ENCODE results near the gene RBMS1. TPM values are rescaled to one million over a fixed set of nuclear protein-coding genes. Genes with fewer than 3 reads are reported as not detected.

The RBMS1 gene
- total RNA-seq, 2 donors from 2014 or later, result 18.8 to 22.8 TPM

GRCh38 chr2:160431441-160431840, 62.2 kb downstream of the RBMS1 start:
- intact Hi-C loops (cut with DNase I), result no loop called here
- DNase-seq (ENCODE audit: low spot score), result no peak
- H3K4me1 ChIP-seq (replicated peaks), result no peaks in the 10 kb centered on the region
- H3K27ac ChIP-seq, result no peak overlapping the region
- no peaks in the 10 kb centered on the region for H3K9me3 ChIP-seq
- TF ChIP-seq POLR2AphosphoS5 (IDR thresholded peaks at IDR 0.05) (no peak), POLR2A (IDR thresholded peaks at IDR 0.05) (no peak), CTCF (IDR thresholded peaks at IDR 0.05) (no peak)
- 98% methylated on average over 1 of the region's 1 CpG for WGBS
- H3K4me3 ChIP-seq, result no peak overlapping the region
- H3K36me3 ChIP-seq, result no peaks in the 10 kb centered on the region
- H3K27me3 ChIP-seq (replicated peaks; ENCODE audit: insufficient read depth), result no peaks in the 10 kb centered on the region

- intact Hi-C loops (cut with DNase I), result no loop called here
- Histone ChIP-seq H3K27me3 (replicated peaks; ENCODE audit: insufficient read depth) (no peaks in the 10 kb centered on the region), H3K36me3 (no peaks in the 10 kb centered on the region), H3K4me3 (no peak overlapping the region), H3K27ac (no peak overlapping the region), H3K4me1 (replicated peaks) (no peaks in the 10 kb centered on the region), H3K9me3 (no peaks in the 10 kb centered on the region)
- no peak for DNase-seq (ENCODE audit: low spot score)
- TF ChIP-seq POLR2AphosphoS5 (IDR thresholded peaks at IDR 0.05) (no peak), CTCF (IDR thresholded peaks at IDR 0.05) (no peak), POLR2A (IDR thresholded peaks at IDR 0.05) (no peak)
Measured at GRCh38 chr2:160430001-160430344, 63.6 kb downstream of the RBMS1 start.

- Histone ChIP-seq H3K9me3 (no peaks in the 10 kb centered on the region), H3K36me3 (no peaks in the 10 kb centered on the region), H3K27me3 (replicated peaks; ENCODE audit: insufficient read depth) (no peaks in the 10 kb centered on the region), H3K27ac (no peak overlapping the region), H3K4me1 (replicated peaks) (no peaks in the 10 kb centered on the region), H3K4me3 (no peak overlapping the region)
- no peak for DNase-seq (ENCODE audit: low spot score)
- TF ChIP-seq CTCF (IDR thresholded peaks at IDR 0.05) (peak in 3 of 4 experiments; percentile 52 to 62 (median 55)), POLR2A (IDR thresholded peaks at IDR 0.05) (no peak)
- intact Hi-C loops (cut with DNase I), result loop anchor here (10.0 kb wide), 1 partner anchor 545 kb away; no protein-coding TSS in a partner anchor
- 20% methylated on average over 1 of the region's 1 CpG for WGBS
Measured at GRCh38 chr2:160429248-160430000, 64.2 kb downstream of the RBMS1 start.

GRCh38 chr2:160428405-160428763, 65.2 kb downstream of the RBMS1 start:
- H3K36me3 ChIP-seq, result no peaks in the 10 kb centered on the region
- intact Hi-C loops (cut with DNase I), result loop anchor here (10.0 kb wide), 1 partner anchor 546 kb away; no protein-coding TSS in a partner anchor
- peak overlapping the region; percentile 26 to 29 for H3K27ac ChIP-seq
- 66% methylated on average over 4 of the region's 4 CpGs for WGBS
- H3K4me3 ChIP-seq, result no peak overlapping the region
- no peaks in the 10 kb centered on the region for H3K9me3 ChIP-seq
- no peak for DNase-seq (ENCODE audit: low spot score)
- H3K27me3 ChIP-seq (replicated peaks; ENCODE audit: insufficient read depth), result no peaks in the 10 kb centered on the region
- no peak for TF ChIP-seq POLR2AphosphoS5 (IDR thresholded peaks at IDR 0.05)
- TF ChIP-seq CTCF (IDR thresholded peaks at IDR 0.05), result no peak
- TF ChIP-seq POLR2A (IDR thresholded peaks at IDR 0.05), result no peak
- no peaks in the 10 kb centered on the region for H3K4me1 ChIP-seq (replicated peaks)
